GM23248 (cell line): ENCODE measurements around the gene CEP350.

Experiments
- EZH2 ChIP-seq: fragments of 200-600 bp; sonication (generic); IDR thresholded peaks from 2 replicates; pipeline ENCODE4 v1.6.1; 2018; ENCODE audit warnings: antibody characterized with exemption, mild to moderate bottlenecking; ENCODE audit not compliant: insufficient read depth, poor library complexity, severe bottlenecking
- EZH2phosphoT487 ChIP-seq: fragments of 200-600 bp; sonication (generic); IDR thresholded peaks from 2 replicates; pipeline ENCODE4 v1.6.1; 2018; ENCODE audit warnings: antibody characterized with exemption, moderate library complexity, mild to moderate bottlenecking, low read depth; ENCODE audit not compliant: insufficient read depth

GRCh38 chr1:180071759-180072158, 117.1 kb downstream of the CEP350 start:
- TF ChIP-seq EZH2 (no peak), EZH2phosphoT487 (no peak)
